ENCODE results near the gene C1QTNF8.

DNA sequence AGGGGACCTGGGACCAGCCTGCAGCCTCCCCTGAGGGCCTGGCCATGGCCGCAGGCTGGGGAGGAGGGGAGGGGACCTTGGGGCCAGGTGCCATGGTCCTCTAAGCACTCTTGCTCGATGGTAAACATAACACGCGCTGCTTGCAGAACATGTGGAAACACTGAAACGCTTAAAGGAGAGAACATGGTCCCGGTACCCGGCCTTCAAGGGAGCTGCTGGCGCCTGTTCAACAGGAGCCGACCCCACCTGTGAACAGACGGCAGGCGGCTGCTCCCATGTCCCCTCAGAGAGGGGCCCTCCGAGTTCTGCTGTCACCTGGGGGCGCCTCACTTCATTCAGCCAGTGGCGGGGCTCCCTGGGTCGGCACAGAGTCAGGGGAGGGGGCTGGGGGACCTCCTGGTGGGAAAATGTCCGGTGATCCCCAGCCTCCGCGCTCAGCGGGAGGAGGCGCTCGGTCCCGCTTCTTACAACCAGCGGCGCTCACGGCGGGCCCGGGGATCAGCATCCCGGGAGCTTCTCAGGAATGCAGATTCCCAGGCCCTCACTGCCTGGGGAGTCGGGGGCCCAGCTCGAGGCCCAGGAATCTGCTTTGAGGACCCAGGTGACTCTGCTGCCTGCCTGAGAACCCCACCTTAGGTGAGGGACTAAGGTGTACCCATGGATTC, 24.4 kb downstream of the C1QTNF8 start:
- TF ChIP-seq CTCF (IDR thresholded peaks at IDR 0.05; ENCODE audit: low read length) (no peak), EZH2 (IDR thresholded peaks at IDR 0.05; ENCODE audit: borderline replicate concordance, low read length) (no peak)

Data from OCI-LY1 (cell line).